WTC11 (cell line): ENCODE data around the gene COA1. TPM values are rescaled to one million over a fixed set of nuclear protein-coding genes. Genes with fewer than 3 reads are reported as not detected.
A peak's percentile ranks its signal among the peaks of the same experiment; 100 is the strongest.

Experiments used
- ATAC-seq: fragments of 200-7000 bp; cut with Tn5 transposase; 2 replicates; pipeline ENCODE4 v1.10.0; 2021; ENCODE audit warnings: mild to moderate bottlenecking, moderate library complexity
- CTCF ChIA-PET: fragments of 300-600 bp; sonication (Branson Sonifier 250); formaldehyde crosslinking; loops from one replicate; lab custom pipeline; 2021; ENCODE audit warnings: antibody characterized with exemption; lab: Charles Lee
- POLR2A ChIA-PET: fragments of 350-600 bp; sonication (Branson Sonifier 250); formaldehyde crosslinking; loops from one replicate; lab custom pipeline; 2021; ENCODE audit warnings: antibody characterized with exemption; lab: Charles Lee
- DNase-seq: peaks from one replicate; pipeline ENCODE4 v3.0.0; 2021; ENCODE audit warnings: low spot score
- H3K27ac Mint-ChIP-seq: 2 replicates; pipeline ENCODE4 v1.8.0; 2021; ENCODE audit warnings: mixed read lengths
- H3K27me3 Mint-ChIP-seq: 2 replicates; pipeline ENCODE4 v1.8.0; 2021; ENCODE audit warnings: low read depth, mild to moderate bottlenecking, moderate library complexity, mixed read lengths
- H3K36me3 Mint-ChIP-seq: 2 replicates; pipeline ENCODE4 v1.8.0; 2021; ENCODE audit warnings: mixed read lengths
- H3K4me1 Mint-ChIP-seq: 2 replicates; pipeline ENCODE4 v1.8.0; 2022; ENCODE audit warnings: mixed read lengths
- H3K4me3 Mint-ChIP-seq: 2 replicates; pipeline ENCODE4 v1.8.0; 2021; ENCODE audit warnings: mild to moderate bottlenecking, moderate library complexity, mixed read lengths
- H3K9me3 Mint-ChIP-seq: 2 replicates; pipeline ENCODE4 v1.8.0; 2021; ENCODE audit warnings: mixed read lengths
- AFF4 ChIP-seq: sonication (generic); formaldehyde crosslinking; IDR thresholded peaks from 2 replicates; pipeline ENCODE4 v1.8.1; 2023; ENCODE audit warnings: mild to moderate bottlenecking, missing genetic modification reagents, borderline replicate concordance
- ATF3 ChIP-seq: sonication (generic); formaldehyde crosslinking; conservative IDR thresholded peaks from 2 replicates; pipeline ENCODE4 v1.8.1; 2022; ENCODE audit warnings: mild to moderate bottlenecking, missing genetic modification reagents
- E2F5 ChIP-seq: sonication (generic); formaldehyde crosslinking; IDR thresholded peaks from 2 replicates; pipeline ENCODE4 v1.8.1; 2022; ENCODE audit warnings: mild to moderate bottlenecking, moderate library complexity, missing genetic modification reagents
- FOXJ3 ChIP-seq: sonication (generic); formaldehyde crosslinking; IDR thresholded peaks from 2 replicates; pipeline ENCODE4 v1.9.0; 2021; ENCODE audit warnings: missing genetic modification reagents, mild to moderate bottlenecking, borderline replicate concordance
- FOXK1 ChIP-seq: sonication (generic); formaldehyde crosslinking; IDR thresholded peaks from 2 replicates; pipeline ENCODE4 v1.8.0; 2022; ENCODE audit warnings: mild to moderate bottlenecking, moderate library complexity, missing genetic modification reagents
- FOXP1 ChIP-seq: sonication (generic); formaldehyde crosslinking; IDR thresholded peaks from 2 replicates; pipeline ENCODE4 v1.8.0; 2022; ENCODE audit warnings: missing genetic modification reagents, mild to moderate bottlenecking, moderate library complexity, borderline replicate concordance
- FOXP4 ChIP-seq: sonication (generic); formaldehyde crosslinking; IDR thresholded peaks from 2 replicates; pipeline ENCODE4 v1.8.0; 2022; ENCODE audit warnings: mild to moderate bottlenecking, missing genetic modification reagents
- HMGA2 ChIP-seq: fragments of 250-450 bp; sonication (Bioruptor Pico); IDR thresholded peaks from 2 replicates; pipeline ENCODE4 v1.4.0; 2021; ENCODE audit warnings: mild to moderate bottlenecking, moderate library complexity
- JUN ChIP-seq: sonication (generic); formaldehyde crosslinking; IDR thresholded peaks from 2 replicates; pipeline ENCODE4 v1.8.0; 2023; ENCODE audit warnings: mild to moderate bottlenecking, missing genetic modification reagents
- KAT7 ChIP-seq: sonication (generic); formaldehyde crosslinking; IDR thresholded peaks from 2 replicates; pipeline ENCODE4 v1.8.1; 2023; ENCODE audit warnings: missing genetic modification reagents, mild to moderate bottlenecking, borderline replicate concordance
- NR1H2 ChIP-seq: sonication (generic); formaldehyde crosslinking; IDR thresholded peaks from 2 replicates; pipeline ENCODE4 v1.9.0; 2021; ENCODE audit warnings: mild to moderate bottlenecking, moderate library complexity, missing genetic modification reagents
- PREB ChIP-seq: sonication (generic); formaldehyde crosslinking; IDR thresholded peaks from 2 replicates; pipeline ENCODE4 v1.8.1; 2022; ENCODE audit warnings: mild to moderate bottlenecking, missing genetic modification reagents, moderate library complexity, borderline replicate concordance
- SMAD3 ChIP-seq: sonication (generic); formaldehyde crosslinking; IDR thresholded peaks from 2 replicates; pipeline ENCODE4 v1.8.0; 2022; ENCODE audit warnings: missing genetic modification reagents, mild to moderate bottlenecking, borderline replicate concordance
- SMAD4 ChIP-seq: sonication (generic); formaldehyde crosslinking; IDR thresholded peaks from 2 replicates; pipeline ENCODE4 v1.8.0; 2022; ENCODE audit warnings: mild to moderate bottlenecking, missing genetic modification reagents
- TCF7 ChIP-seq: sonication (generic); formaldehyde crosslinking; IDR thresholded peaks from 2 replicates; pipeline ENCODE4 v1.8.0; 2022; ENCODE audit warnings: mild to moderate bottlenecking, low read depth, missing genetic modification reagents, moderate library complexity
- USF2 ChIP-seq: sonication (generic); formaldehyde crosslinking; IDR thresholded peaks from 2 replicates; pipeline ENCODE4 v1.8.1; 2023; ENCODE audit warnings: mild to moderate bottlenecking, missing genetic modification reagents, moderate library complexity
- ZBTB43 ChIP-seq: sonication (generic); formaldehyde crosslinking; IDR thresholded peaks from 2 replicates; pipeline ENCODE4 v1.8.1; 2023; ENCODE audit warnings: mild to moderate bottlenecking, missing genetic modification reagents
- ZMAT4 ChIP-seq: fragments of 250-450 bp; sonication (Bioruptor Pico); IDR thresholded peaks from 2 replicates; pipeline ENCODE4 v1.9.0; 2021; ENCODE audit warnings: mild to moderate bottlenecking
- ZNF263 ChIP-seq: sonication (generic); formaldehyde crosslinking; IDR thresholded peaks from 2 replicates; pipeline ENCODE4 v1.8.1; 2022; ENCODE audit warnings: low read depth, mild to moderate bottlenecking, moderate library complexity, missing genetic modification reagents
- ZNF416 ChIP-seq: fragments of 250-450 bp; sonication (Bioruptor Pico); IDR thresholded peaks from 2 replicates; pipeline ENCODE4 v1.9.0; 2021; ENCODE audit warnings: mild to moderate bottlenecking, inconsistent platforms
- ZSCAN18 ChIP-seq: fragments of 250-450 bp; sonication (Bioruptor Pico); IDR thresholded peaks from 2 replicates; pipeline ENCODE4 v2.1.2; 2022; ENCODE audit warnings: mild to moderate bottlenecking, moderate library complexity
- total RNA-seq: library from RNA; stranded (reverse); gene quantifications from 3 replicates; pipeline ENCODE4 v1.2.3, GENCODE V29; 2021

COA1 gene
- total RNA-seq, 1 experiment from 2014 or later = 132 TPM

GRCh38 chr7:43650457-43651052 lies 78.8 kb downstream of the COA1 start (continued):
- TF ChIP-seq AFF4 (CRISPR knock-in tag) (no peak), ATF3 (CRISPR knock-in tag) (no peak), TCF7 (CRISPR knock-in tag) (no peak)

- peak overlapping the region; percentile 92 for H3K27ac Mint-ChIP-seq
- ChIA-PET POLR2A (interaction anchor here (0.7 kb wide), 1 partner anchor 11 kb away, joined by 4 read pairs; no protein-coding TSS in a partner anchor), CTCF (interaction anchor here (0.7 to 2.6 kb wide), 3 partner anchors 50 to 216 kb away, joined by 3 to 10 read pairs (median 6); partner anchors contain the start of gene STK17A)
- H3K4me3 Mint-ChIP-seq = no peak overlapping the region
- H3K36me3 Mint-ChIP-seq = peaks cover 14% of the 10 kb centered on the region
- H3K9me3 Mint-ChIP-seq = no peaks in the 10 kb centered on the region
- H3K4me1 Mint-ChIP-seq = peaks cover 88% of the 10 kb centered on the region
- no peak for ATAC-seq
- no peak for DNase-seq
- no peaks in the 10 kb centered on the region for H3K27me3 Mint-ChIP-seq
- TF ChIP-seq USF2 (CRISPR knock-in tag) (no peak), KAT7 (no peak), FOXK1 (CRISPR knock-in tag) (no peak), HMGA2 (CRISPR knock-in tag) (no peak), ZNF263 (CRISPR knock-in tag) (no peak), ZBTB43 (no peak), SMAD3 (CRISPR knock-in tag) (no peak), FOXP4 (CRISPR knock-in tag) (no peak), JUN (CRISPR knock-in tag) (no peak), ZMAT4 (CRISPR knock-in tag) (no peak), E2F5 (CRISPR knock-in tag) (no peak), NR1H2 (CRISPR knock-in tag) (no peak), ZNF416 (no peak), ZSCAN18 (CRISPR knock-in tag) (no peak), FOXP1 (CRISPR knock-in tag) (no peak), PREB (CRISPR knock-in tag) (no peak), SMAD4 (CRISPR knock-in tag) (no peak), FOXJ3 (no peak)
Measured at GRCh38 chr7:43649755-43650274, 79.5 kb downstream of the COA1 start.
